ENCODE data around the gene SF1. TPM values are rescaled to one million over a fixed set of nuclear protein-coding genes. Genes with fewer than 3 reads are reported as not detected.
A peak's percentile ranks its signal among the peaks of the same experiment; 100 is the strongest.

Gene SF1
- total RNA-seq, 2 experiments from 2014 or later = 519 to 524 TPM

- ATAC-seq (ENCODE audit: low read depth) = peak; percentile 73
- H3K4me3 Mint-ChIP-seq = no peak overlapping the region
Measured at GRCh38 chr11:64787526-64788320, 9.4 kb upstream of the SF1 start.

GRCh38 chr11:64786308-64786707 lies 8.0 kb upstream of the SF1 start:
- DNase-seq = no peak
- Mint-ChIP-seq H3K27ac (no peak overlapping the region), H3K4me3 (no peak overlapping the region), H3K4me1 (peaks cover 3% of the 10 kb centered on the region), H3K27me3 (no peaks in the 10 kb centered on the region), H3K36me3 (peaks cover 4% of the 10 kb centered on the region), H3K9me3 (no peaks in the 10 kb centered on the region)
- POLR2A ChIA-PET = interaction anchor here (0.8 to 1.2 kb wide), 3 partner anchors 13 to 59 kb away, joined by 3 to 5 read pairs (median 4); no protein-coding TSS in a partner anchor
- no peak for ATAC-seq (ENCODE audit: low read depth)

More at GRCh38 chr11:64787526-64788320, 9.4 kb upstream of the SF1 start:
- Mint-ChIP-seq H3K36me3 (peaks cover 4% of the 10 kb centered on the region), H3K27me3 (no peaks in the 10 kb centered on the region), H3K4me1 (peaks cover 3% of the 10 kb centered on the region), H3K27ac (no peak overlapping the region), H3K9me3 (no peaks in the 10 kb centered on the region)
- POLR2A ChIA-PET = interaction anchor here (0.9 to 1.4 kb wide), 2 partner anchors 9 to 10 kb away, joined by 4 read pairs; partner anchors contain the start of gene SF1
- DNase-seq = peak; percentile 65

GRCh38 chr11:64784813-64785581 lies 6.7 kb upstream of the SF1 start:
- H3K36me3 Mint-ChIP-seq = peaks cover 3% of the 10 kb centered on the region

GRCh38 chr11:64778223-64778472 lies 194 bp downstream of the SF1 start:
- peak overlapping the region; percentile 88 for H3K4me3 Mint-ChIP-seq
- no peak for ATAC-seq (ENCODE audit: low read depth)
- POLR2A ChIA-PET = interaction anchor here (0.9 to 11.0 kb wide), 12 partner anchors 10 to 461 kb away, joined by 3 to 157 read pairs (median 8); partner anchors contain the start of genes EHD1, MAP4K2, PRDX5 and PYGM
- peak overlapping the region; percentile 97 for H3K27ac Mint-ChIP-seq
- H3K4me1 Mint-ChIP-seq = peaks cover 53% of the 10 kb centered on the region
- DNase-seq = no peak
- H3K27me3 Mint-ChIP-seq = no peaks in the 10 kb centered on the region
- no peaks in the 10 kb centered on the region for H3K9me3 Mint-ChIP-seq
- H3K36me3 Mint-ChIP-seq = peaks cover 38% of the 10 kb centered on the region

More at GRCh38 chr11:64784813-64785581, 6.7 kb upstream of the SF1 start:
- POLR2A ChIA-PET = interaction anchor here (0.7 to 0.9 kb wide), 3 partner anchors 9 to 453 kb away, joined by 3 to 5 read pairs (median 3); no protein-coding TSS in a partner anchor
- Mint-ChIP-seq H3K4me3 (no peak overlapping the region), H3K27me3 (no peaks in the 10 kb centered on the region), H3K4me1 (peaks cover 10% of the 10 kb centered on the region), H3K9me3 (no peaks in the 10 kb centered on the region), H3K27ac (no peak overlapping the region)
- no peak for DNase-seq
- ATAC-seq (ENCODE audit: low read depth) = no peak

GRCh38 chr11:64777449-64778222 lies 706 bp downstream of the SF1 start:
- Mint-ChIP-seq H3K36me3 (peaks cover 43% of the 10 kb centered on the region), H3K27ac (peak overlapping the region; percentile 63), H3K9me3 (no peaks in the 10 kb centered on the region), H3K27me3 (no peaks in the 10 kb centered on the region), H3K4me1 (peaks cover 58% of the 10 kb centered on the region), H3K4me3 (peak overlapping the region; percentile 86)
- POLR2A ChIA-PET = interaction anchor here (1.4 to 11.0 kb wide), 6 partner anchors 14 to 100 kb away, joined by 3 to 157 read pairs (median 19); partner anchors contain the start of genes EHD1, MAP4K2, PYGM and RASGRP2
- DNase-seq (peak; percentile 93), ATAC-seq (ENCODE audit: low read depth) (peak; percentile 6)

GRCh38 chr11:64776875-64777274 lies 1.5 kb downstream of the SF1 start:
- no peak for DNase-seq
- peak overlapping the region; percentile 86 for H3K4me3 Mint-ChIP-seq
- POLR2A ChIA-PET = interaction anchor here (2.2 to 11.0 kb wide), 5 partner anchors 13 to 33 kb away, joined by 12 to 157 read pairs (median 26); partner anchors contain the start of genes MAP4K2, PYGM and RASGRP2
- H3K9me3 Mint-ChIP-seq = no peaks in the 10 kb centered on the region
- H3K27me3 Mint-ChIP-seq = no peaks in the 10 kb centered on the region
- H3K27ac Mint-ChIP-seq = peak overlapping the region; percentile 63
- H3K36me3 Mint-ChIP-seq = peaks cover 49% of the 10 kb centered on the region
- peaks cover 65% of the 10 kb centered on the region for H3K4me1 Mint-ChIP-seq
- ATAC-seq (ENCODE audit: low read depth) = no peak

DNA sequence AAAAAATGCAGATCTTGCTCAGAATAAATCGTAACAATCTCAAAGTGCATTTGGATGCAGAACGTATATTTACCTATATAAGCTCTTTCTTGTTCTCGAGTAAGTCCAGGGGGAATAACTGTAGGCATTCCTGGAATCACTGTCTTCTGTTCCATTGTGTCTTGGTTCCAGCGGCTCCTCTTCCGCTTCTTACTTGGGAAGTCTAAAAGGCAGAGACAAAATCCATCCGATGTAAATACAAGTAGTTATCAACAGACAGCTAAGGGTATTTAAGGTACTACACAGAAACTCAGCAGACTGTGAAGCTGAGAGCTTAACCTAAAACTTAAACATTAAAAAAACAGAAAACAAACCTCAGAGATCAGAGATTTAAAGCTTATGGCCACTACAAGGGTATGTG lies 1.9 kb downstream of the SF1 start:
- ATAC-seq (ENCODE audit: low read depth) (no peak), DNase-seq (no peak)
- peaks cover 69% of the 10 kb centered on the region for H3K4me1 Mint-ChIP-seq
- peak overlapping the region; percentile 63 for H3K27ac Mint-ChIP-seq
- H3K36me3 Mint-ChIP-seq = peaks cover 51% of the 10 kb centered on the region
- H3K9me3 Mint-ChIP-seq = no peaks in the 10 kb centered on the region
- peak overlapping the region; percentile 86 for H3K4me3 Mint-ChIP-seq
- POLR2A ChIA-PET = interaction anchor here (1.4 to 11.0 kb wide), 3 partner anchors 13 to 83 kb away, joined by 6 to 157 read pairs (median 18); partner anchors contain the start of genes PYGM and RASGRP2
- no peaks in the 10 kb centered on the region for H3K27me3 Mint-ChIP-seq

DNA sequence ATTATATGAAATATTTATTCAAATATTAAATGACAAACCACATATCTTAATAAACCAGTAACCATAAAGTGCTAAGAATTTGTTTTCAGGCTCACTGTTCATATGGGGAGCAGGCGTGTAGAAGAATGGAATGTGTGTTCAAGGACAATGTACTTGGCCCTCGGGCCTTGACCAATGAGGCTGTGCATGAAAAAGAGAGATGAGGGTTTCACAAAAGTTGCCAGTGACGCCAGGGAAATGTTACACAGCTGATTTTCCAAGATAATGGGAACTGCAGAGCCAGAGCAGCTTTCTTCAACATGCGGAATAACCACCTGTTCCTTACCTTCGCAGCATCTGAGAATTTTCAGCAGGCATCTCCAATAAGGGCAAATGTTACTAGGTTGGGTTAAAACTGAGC lies 4.2 kb downstream of the SF1 start:
- H3K4me3 Mint-ChIP-seq = peak overlapping the region; percentile 16
- ATAC-seq (ENCODE audit: low read depth) (no peak), DNase-seq (no peak)
- POLR2A ChIA-PET = interaction anchor here (3.0 to 11.0 kb wide), 2 partner anchors 11 to 30 kb away, joined by 18 to 157 read pairs; partner anchors contain the start of genes PYGM and RASGRP2
- H3K36me3 Mint-ChIP-seq = peaks cover 62% of the 10 kb centered on the region
- peaks cover 65% of the 10 kb centered on the region for H3K4me1 Mint-ChIP-seq
- no peaks in the 10 kb centered on the region for H3K9me3 Mint-ChIP-seq
- H3K27me3 Mint-ChIP-seq = no peaks in the 10 kb centered on the region
- H3K27ac Mint-ChIP-seq = no peak overlapping the region

DNA sequence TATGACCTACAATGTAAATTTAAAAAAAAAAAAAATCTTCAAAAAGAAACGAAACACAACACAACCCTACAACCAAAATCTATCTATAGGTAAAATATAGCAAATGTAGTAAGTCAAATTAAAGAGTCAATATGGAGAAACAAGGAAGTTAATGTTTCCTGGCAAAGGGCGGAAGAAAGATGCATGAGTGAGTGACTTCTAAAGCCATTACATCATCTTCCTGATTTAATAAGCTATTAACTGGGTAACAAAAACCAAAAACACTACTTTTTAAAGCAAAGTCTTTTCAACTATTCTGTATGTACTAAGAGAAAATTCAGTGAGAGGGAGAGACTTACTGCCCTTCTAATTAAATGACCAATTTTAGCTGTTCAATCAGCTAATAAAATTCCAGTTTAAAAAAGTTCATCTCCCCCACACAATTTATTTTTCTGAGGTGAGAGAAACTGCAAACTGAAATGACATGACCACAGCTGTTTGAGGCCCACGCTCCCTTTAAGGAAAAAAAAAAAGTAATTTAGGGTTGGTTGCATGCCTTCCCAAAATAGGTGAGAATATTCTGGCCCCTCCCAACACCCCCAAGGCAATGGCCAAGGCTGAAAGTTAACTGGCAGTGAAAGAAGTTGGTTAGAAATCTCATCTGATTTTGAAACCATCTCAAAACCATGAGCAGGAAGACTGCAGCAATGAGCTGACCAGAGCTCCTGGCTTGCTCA lies 5.9 kb downstream of the SF1 start:
- Mint-ChIP-seq H3K27me3 (no peaks in the 10 kb centered on the region), H3K36me3 (peaks cover 76% of the 10 kb centered on the region), H3K9me3 (no peaks in the 10 kb centered on the region), H3K4me1 (peaks cover 73% of the 10 kb centered on the region), H3K4me3 (peak overlapping the region; percentile 26), H3K27ac (peak overlapping the region; percentile 79)
- POLR2A ChIA-PET = interaction anchor here (0.5 to 11.0 kb wide), 5 partner anchors 9 to 256 kb away, joined by 3 to 157 read pairs (median 5); partner anchors contain the start of genes MAP4K2, PYGM and RASGRP2
- DNase-seq (no peak), ATAC-seq (ENCODE audit: low read depth) (no peak)

GRCh38 chr11:64771861-64772260 lies 6.5 kb downstream of the SF1 start:
- DNase-seq (no peak), ATAC-seq (ENCODE audit: low read depth) (no peak)
- H3K27ac Mint-ChIP-seq = peak overlapping the region; percentile 79
- peaks cover 70% of the 10 kb centered on the region for H3K4me1 Mint-ChIP-seq
- peak overlapping the region; percentile 26 for H3K4me3 Mint-ChIP-seq
- no peaks in the 10 kb centered on the region for H3K27me3 Mint-ChIP-seq
- POLR2A ChIA-PET = interaction anchor here (0.5 to 11.0 kb wide), 4 partner anchors 8 to 256 kb away, joined by 3 to 157 read pairs (median 7); partner anchors contain the start of genes MAP4K2, PYGM and RASGRP2
- peaks cover 70% of the 10 kb centered on the region for H3K36me3 Mint-ChIP-seq
- H3K9me3 Mint-ChIP-seq = no peaks in the 10 kb centered on the region

DNA sequence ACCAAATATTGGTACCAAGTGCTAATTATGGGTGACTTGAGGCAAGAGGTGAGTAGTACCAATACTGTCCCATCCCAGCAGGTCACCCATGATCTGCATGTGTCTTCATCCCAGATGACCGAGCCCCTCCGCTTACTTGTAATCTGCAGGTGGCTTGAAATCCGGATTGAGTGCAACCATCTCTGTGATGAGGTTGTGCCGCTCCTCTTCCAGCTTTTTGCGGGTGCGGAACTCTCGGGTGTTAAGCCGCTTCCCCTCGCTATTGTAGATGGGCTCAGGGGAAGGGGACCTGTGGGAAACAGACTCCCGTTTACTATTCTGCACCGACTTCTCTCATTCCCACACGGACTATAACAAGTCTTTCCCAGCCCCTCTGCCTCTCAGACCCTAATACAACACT lies 8.2 kb downstream of the SF1 start:
- no peak for ATAC-seq (ENCODE audit: low read depth)
- no peak overlapping the region for H3K27ac Mint-ChIP-seq
- H3K4me1 Mint-ChIP-seq = peaks cover 62% of the 10 kb centered on the region
- POLR2A ChIA-PET = interaction anchor here (11.0 to 14.2 kb wide), 2 partner anchors 7 to 25 kb away, joined by 157 to 278 read pairs; partner anchors contain the start of genes PYGM and RASGRP2
- no peak overlapping the region for H3K4me3 Mint-ChIP-seq
- H3K9me3 Mint-ChIP-seq = no peaks in the 10 kb centered on the region
- H3K36me3 Mint-ChIP-seq = peaks cover 62% of the 10 kb centered on the region
- peak; percentile 21 for DNase-seq
- no peaks in the 10 kb centered on the region for H3K27me3 Mint-ChIP-seq

- POLR2A ChIA-PET = interaction anchor here (11.0 to 14.2 kb wide), 2 partner anchors 6 to 24 kb away, joined by 157 to 278 read pairs; partner anchors contain the start of genes PYGM and RASGRP2
- Mint-ChIP-seq H3K9me3 (no peaks in the 10 kb centered on the region), H3K27ac (no peak overlapping the region), H3K27me3 (no peaks in the 10 kb centered on the region), H3K4me1 (peaks cover 65% of the 10 kb centered on the region), H3K4me3 (no peak overlapping the region), H3K36me3 (peaks cover 61% of the 10 kb centered on the region)
- ATAC-seq (ENCODE audit: low read depth) = no peak
- no peak for DNase-seq
Measured at GRCh38 chr11:64769283-64769682, 9.1 kb downstream of the SF1 start.

Measured in activated naive CD8-positive, alpha-beta T cell treated with anti-CD3 and anti-CD28 coated beads, Interleukin-2, amount 10 ng/mL, durations not matched to agents 7 days and 5 days (primary cell).